AG04450 (cell line): ENCODE results near the gene SLC32A1. TPM values are rescaled to one million over a fixed set of nuclear protein-coding genes. Genes with fewer than 3 reads are reported as not detected.

ENCODE experiments used
- CTCF ChIA-PET: fragments of 300-600, 350-600 bp; formaldehyde crosslinking; extraction: SDS; loops from one replicate; lab custom pipeline; 2022; ENCODE audit warnings: antibody characterized with exemption, inconsistent platforms; lab: Charles Lee
- POLR2A ChIA-PET: fragments of 350-600 bp; formaldehyde crosslinking; extraction: SDS; loops from one replicate; lab custom pipeline; 2021; ENCODE audit warnings: antibody characterized with exemption, inconsistent platforms; lab: Yijun Ruan, JAX
- DNase-seq: peaks from one replicate; pipeline ENCODE4 v3.0.0-alpha.2; 2011; ENCODE audit warnings: low read depth, low spot score
- H3K27ac ChIP-seq: one replicate; pipeline ENCODE4 v1.5.1; 2012; ENCODE audit warnings: low read depth, low read length, control low read depth
- H3K27me3 ChIP-seq: one replicate; pipeline ENCODE4 v1.6.0; 2012; ENCODE audit warnings: low read length; ENCODE audit not compliant: control insufficient read depth, insufficient read depth
- H3K4me3 ChIP-seq: 2 replicates; pipeline ENCODE4 v1.5.1; 2011; ENCODE audit warnings: mild to moderate bottlenecking, low read depth, low read length, control low read depth
- H3K9me3 ChIP-seq: 2 replicates; pipeline ENCODE4 v1.5.1; 2012; ENCODE audit warnings: low read length; ENCODE audit not compliant: control insufficient read depth, insufficient read depth
- polyA plus RNA-seq: library from polyadenylated mRNA; depleted of rRNA; stranded (reverse); fragments of >200 nt; gene quantifications from 2 replicates; pipeline ENCODE4 v1.2.3, GENCODE V29; 2011
- TF ChIP-seq, protein P1 (sequence below): IDR thresholded peaks from 2 replicates; pipeline ENCODE4 v1.5.1; 2011; ENCODE audit warnings: low read depth, low read length, control low read depth, inconsistent platforms

SLC32A1 gene
- polyA plus RNA-seq, 1 experiment = not detected

DNA sequence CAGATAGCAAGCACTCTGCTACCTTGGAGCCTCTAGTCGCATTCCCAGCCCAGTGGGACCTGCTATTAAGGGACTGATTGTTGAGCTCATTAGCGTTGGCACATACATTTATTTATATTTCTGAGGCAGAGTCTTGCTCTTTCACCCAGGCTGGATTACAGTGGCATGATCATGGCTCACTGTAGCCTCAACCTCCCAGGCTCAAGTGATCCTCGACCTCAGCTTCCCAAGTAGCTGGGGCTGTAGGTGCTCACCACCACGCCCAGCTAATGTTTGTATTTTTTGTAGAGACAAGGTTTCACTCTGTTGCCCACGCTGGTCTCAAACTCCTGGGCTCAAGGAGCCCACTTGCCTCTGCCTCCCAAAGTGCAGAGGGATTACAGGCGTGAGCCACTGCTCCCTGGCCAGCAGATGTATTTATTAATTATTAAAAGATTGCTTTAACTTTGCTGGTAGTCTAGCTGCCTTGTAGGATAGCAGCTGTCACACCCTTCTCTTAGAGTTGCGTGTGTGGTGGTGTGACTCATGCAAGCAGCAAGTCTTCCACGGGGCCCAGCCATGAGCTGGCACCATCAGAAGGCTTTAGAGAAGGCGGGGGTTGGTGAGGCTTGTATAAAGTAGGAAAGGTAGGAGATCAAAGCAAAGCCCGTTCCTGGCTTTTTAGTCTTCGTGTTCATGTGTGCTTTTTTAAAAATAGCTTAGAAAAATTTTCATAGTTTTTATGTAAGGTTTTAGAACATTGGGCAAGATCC lies 40.5 kb downstream of the SLC32A1 start:
- Histone ChIP-seq H3K4me3 (no peak overlapping the region), H3K27me3 (no peaks in the 10 kb centered on the region), H3K27ac (peak overlapping the region; percentile 31), H3K9me3 (no peaks in the 10 kb centered on the region)
- ChIA-PET CTCF (interaction anchor here (0.8 to 3.7 kb wide), 3 partner anchors 10 to 13 kb away, joined by 3 to 15 read pairs (median 4); no protein-coding TSS in a partner anchor), POLR2A (no interaction called here)
- peak; percentile 58 for DNase-seq
- TF ChIP-seq, protein P1, sequence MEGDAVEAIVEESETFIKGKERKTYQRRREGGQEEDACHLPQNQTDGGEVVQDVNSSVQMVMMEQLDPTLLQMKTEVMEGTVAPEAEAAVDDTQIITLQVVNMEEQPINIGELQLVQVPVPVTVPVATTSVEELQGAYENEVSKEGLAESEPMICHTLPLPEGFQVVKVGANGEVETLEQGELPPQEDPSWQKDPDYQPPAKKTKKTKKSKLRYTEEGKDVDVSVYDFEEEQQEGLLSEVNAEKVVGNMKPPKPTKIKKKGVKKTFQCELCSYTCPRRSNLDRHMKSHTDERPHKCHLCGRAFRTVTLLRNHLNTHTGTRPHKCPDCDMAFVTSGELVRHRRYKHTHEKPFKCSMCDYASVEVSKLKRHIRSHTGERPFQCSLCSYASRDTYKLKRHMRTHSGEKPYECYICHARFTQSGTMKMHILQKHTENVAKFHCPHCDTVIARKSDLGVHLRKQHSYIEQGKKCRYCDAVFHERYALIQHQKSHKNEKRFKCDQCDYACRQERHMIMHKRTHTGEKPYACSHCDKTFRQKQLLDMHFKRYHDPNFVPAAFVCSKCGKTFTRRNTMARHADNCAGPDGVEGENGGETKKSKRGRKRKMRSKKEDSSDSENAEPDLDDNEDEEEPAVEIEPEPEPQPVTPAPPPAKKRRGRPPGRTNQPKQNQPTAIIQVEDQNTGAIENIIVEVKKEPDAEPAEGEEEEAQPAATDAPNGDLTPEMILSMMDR = no peak

DNA sequence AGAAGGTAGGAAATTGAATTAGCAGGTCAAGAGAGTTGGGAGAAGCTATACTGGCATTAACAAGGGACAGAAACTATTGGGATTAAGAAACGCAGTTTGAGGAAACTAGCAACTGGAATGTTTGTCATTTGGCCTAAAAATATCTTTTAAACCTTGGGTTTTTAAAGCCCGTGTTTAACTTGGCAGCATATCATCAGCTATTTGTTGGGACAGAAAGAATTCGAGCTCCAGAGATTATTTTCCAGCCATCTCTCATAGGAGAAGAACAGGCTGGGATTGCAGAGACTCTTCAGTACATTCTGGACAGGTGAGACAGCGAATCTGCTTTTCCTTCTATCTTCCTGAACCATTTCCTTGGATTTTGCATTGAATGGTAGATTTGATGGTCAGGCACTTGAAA lies 41.8 kb downstream of the SLC32A1 start:
- Histone ChIP-seq H3K4me3 (no peak overlapping the region), H3K27me3 (no peaks in the 10 kb centered on the region), H3K9me3 (no peaks in the 10 kb centered on the region), H3K27ac (no peak overlapping the region)
- ChIA-PET CTCF (interaction anchor here (1.2 to 3.7 kb wide), 2 partner anchors 14 to 35 kb away, joined by 3 to 15 read pairs; no protein-coding TSS in a partner anchor), POLR2A (no interaction called here)
- DNase-seq = no peak
- TF ChIP-seq, protein P1 = no peak

DNA sequence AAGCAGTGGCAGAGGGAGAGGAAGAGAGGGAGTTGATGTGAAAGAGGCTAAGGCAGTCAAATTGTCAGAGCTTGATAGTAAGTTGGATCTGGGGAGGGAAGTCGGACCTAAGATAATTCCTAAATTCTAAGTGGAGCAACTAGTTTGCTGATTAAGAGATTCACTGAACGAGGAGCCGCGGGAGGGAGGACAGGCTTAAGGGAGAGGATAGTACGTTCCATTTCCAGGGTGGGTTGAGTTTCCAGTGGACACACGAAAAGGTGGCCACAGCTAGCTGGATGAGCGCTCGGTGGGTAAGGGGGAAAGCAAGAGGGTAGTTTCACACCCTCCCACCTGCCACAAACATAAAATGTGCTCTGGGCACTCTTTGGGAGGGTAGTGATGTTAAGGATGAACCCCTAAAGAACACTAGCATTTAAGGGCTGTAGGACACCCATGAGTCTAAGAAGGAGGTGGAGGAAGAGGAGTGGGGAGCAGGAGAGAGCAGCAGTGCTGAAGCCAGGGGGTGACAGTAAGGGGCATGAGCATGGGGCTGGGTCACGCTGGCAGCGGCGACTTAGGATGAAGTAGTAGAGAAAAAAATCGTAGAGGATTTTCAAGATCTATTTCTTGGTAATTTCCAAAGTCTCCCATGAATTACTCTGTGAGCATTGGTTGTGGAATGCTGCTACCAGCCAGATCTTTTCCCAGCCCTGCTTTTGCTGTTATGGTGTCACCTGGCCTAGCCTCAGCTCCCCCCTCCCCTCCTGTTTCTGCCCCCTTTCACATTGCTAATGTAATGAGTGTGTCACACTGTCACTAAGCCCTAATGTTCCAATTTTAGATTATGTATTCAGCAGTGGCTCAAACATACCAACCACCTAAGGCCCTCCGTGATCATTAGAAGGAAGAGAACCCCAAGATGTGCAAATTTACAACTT lies 45.4 kb downstream of the SLC32A1 start:
- H3K4me3 ChIP-seq = no peak overlapping the region
- TF ChIP-seq, protein P1 = no peak
- no peak overlapping the region for H3K27ac ChIP-seq
- no peaks in the 10 kb centered on the region for H3K27me3 ChIP-seq
- ChIA-PET POLR2A (no interaction called here), CTCF (no interaction called here)
- no peaks in the 10 kb centered on the region for H3K9me3 ChIP-seq
- no peak for DNase-seq

DNA sequence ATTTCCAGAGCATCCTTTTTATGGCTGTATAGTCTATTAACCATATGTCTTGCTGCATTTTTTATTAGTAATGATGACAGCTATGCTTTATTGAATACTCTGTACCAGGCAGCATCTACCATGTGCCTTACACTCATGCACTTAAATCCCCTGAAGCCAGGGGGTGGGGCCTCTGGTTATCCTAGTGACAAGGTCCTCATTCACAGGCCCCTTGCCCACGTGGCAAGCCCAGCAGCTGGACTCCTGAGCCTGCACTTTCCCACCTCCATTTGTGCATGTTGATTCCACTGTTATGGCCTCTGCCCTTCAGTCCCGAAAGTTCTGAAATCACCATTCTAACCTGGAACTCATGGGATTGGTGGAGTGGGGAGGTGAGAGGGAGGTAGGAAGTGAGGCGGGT lies 46.3 kb downstream of the SLC32A1 start:
- Histone ChIP-seq H3K27ac (no peak overlapping the region), H3K27me3 (no peaks in the 10 kb centered on the region), H3K9me3 (no peaks in the 10 kb centered on the region), H3K4me3 (no peak overlapping the region)
- ChIA-PET CTCF (no interaction called here), POLR2A (interaction anchor here (0.6 kb wide), 2 partner anchors 285 to 1053 kb away, joined by 3 to 7 read pairs; no protein-coding TSS in a partner anchor)
- DNase-seq = no peak
- TF ChIP-seq, protein P1 = no peak
